NCI-H774 (cell line): ENCODE data around the gene RELCH.

ENCODE experiments used
- DNase-seq: peaks from one replicate; lab custom pipeline; 2025; lab: John Stamatoyannopoulos, UW

RELCH gene

GRCh38 chr18:62187543-62188510 lies 772 bp downstream of the RELCH start:
- no peak for DNase-seq

DNA sequence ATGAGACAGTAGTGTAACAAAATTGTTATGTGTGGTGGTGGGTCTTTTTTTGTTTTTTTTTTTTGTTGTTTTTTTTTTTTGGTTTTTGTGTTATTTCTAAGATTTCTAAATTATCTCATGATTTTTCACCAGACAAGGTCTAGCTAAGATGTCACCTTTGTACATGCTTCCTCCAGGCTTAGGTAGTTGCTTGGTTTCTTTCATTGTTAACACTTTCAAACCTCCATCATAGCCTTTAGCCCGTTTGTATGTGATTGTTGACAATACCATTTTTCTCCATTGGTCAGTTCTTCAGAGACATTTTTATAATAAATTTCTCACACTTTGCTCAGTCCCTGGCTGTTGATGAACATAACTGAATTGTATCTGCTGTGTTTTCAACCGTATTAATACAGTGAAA lies 2.2 kb downstream of the RELCH start:
- no peak for DNase-seq

GRCh38 chr18:62196079-62196478 lies 9.0 kb downstream of the RELCH start:
- DNase-seq: no peak

- DNase-seq: no peak
Measured at GRCh38 chr18:62196980-62197379, 9.9 kb downstream of the RELCH start.

GRCh38 chr18:62198259-62198658 lies 11.2 kb downstream of the RELCH start:
- no peak for DNase-seq

DNA sequence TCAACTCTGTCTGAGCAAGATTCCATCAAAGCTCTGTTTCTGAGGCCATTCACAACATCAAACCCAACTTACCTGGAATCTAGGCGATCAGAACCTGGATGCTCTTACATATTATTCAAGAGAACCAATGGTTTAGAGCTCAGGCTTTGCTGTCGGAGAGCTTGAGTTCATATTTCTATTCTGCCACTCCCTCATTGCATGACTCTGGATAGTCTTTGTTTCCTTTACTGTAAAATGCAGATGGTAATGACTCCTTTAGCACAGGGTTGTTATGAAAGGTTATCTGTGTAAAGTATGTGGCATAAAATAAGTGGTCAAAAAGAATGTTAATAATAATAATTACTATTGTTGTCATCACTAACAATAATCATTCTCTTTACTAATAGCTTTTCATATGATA lies 12.6 kb downstream of the RELCH start:
- DNase-seq: no peak

- DNase-seq: no peak
Measured at GRCh38 chr18:62200121-62200914, 13.3 kb downstream of the RELCH start.

DNA sequence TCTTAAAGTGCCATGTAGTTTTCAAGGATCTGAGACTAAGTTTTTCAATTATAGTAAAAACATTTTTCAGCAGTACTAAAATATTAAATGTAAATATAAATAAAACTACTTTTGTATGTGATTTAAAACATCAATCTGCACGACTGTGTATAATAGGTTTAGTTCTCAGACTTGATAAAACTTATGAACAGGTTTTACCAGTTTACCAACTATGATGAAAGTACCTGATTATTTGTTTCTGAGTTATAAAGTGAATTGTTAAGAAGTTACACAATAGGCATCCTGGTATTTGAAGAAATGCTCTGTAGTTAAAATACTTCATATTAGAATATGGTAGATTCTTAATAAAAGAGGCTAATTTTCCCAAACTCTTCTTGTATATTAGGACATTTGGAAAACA lies 14.8 kb downstream of the RELCH start:
- no peak for DNase-seq

DNA sequence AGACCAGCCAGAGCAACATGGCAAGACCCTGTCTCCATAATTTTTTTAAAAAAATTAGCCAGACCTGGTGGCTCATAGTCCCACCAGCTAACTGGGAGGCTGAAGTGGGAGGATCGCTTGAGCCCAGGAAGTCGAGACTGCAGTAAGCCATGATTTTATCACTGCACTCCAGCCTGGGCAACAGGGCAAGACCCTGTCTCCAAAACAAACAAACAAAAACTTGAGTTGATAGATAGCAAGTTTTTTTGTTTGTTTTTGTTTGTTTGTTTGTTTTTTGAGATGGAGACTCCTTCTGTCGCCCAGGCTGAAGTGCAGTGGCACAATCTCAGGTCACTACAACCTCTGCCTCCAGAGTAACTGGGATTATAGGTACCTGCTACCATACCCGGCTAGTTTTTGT lies 18.8 kb downstream of the RELCH start:
- no peak for DNase-seq

GRCh38 chr18:62206593-62206992 lies 19.5 kb downstream of the RELCH start:
- no peak for DNase-seq

GRCh38 chr18:62209046-62209445 lies 22.0 kb downstream of the RELCH start:
- DNase-seq: no peak

GRCh38 chr18:62210138-62210537 lies 23.1 kb downstream of the RELCH start:
- DNase-seq: no peak

DNA sequence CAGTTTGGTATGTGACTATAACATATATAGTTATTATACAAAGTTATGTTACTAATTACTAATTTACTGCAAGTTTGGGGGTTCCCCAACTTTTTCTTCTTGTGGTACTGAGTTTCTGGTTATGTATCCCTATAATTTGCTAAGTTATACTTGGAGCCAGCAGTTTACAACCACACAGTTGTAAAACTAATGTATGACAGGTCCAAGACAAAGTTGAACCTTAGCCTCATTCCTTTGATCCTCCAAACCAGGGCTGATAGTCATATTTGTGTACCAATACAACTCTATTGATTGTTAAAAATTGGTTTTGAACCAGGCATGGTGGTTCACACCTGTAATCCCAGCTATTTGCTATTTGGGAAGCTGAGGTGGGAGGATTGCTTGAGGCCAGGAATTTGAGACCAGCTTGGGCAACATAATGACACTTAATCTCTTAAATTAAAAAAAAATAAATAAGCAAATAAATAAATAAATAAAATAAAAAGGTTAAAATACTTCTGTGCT lies 24.3 kb downstream of the RELCH start:
- DNase-seq: no peak

DNA sequence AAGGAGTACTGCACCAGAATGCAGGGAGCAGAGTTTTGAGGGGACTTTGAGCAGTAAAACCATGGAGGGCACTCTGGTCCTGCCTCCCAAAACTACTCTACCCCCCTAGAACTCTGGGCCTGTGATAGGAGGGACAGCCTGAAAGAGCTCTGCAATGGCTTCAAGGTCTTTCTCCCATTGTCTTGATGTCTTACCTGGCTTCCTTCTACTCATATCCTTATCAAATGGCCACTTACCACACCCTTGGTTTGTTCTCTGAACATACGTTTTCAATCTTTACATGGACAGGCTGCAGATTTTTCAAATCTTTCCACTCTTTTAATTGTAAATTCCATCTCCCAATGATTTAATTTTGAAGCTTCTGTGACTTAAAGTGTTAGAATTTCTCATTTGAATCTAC lies 27.7 kb downstream of the RELCH start:
- DNase-seq: no peak

DNA sequence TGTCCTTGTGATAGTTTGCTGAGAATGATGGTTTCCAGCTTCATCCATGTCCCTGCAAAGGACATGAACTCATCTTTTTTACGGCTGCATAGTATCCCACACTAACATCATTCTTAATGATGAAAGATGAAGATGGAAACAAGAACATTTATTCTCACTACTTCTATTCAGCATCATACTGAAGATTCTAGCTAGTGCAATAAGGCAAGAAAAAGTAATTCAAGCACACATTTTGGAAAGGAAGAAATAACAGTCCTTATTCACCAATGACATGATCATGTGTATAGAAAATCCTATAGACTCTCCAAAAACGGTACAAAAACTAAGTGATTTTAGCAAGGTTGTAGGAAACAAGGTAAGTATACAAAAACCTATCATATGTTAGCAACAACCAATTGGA lies 37.2 kb downstream of the RELCH start:
- no peak for DNase-seq

- no peak for DNase-seq
Measured at GRCh38 chr18:62226047-62226446, 39.0 kb downstream of the RELCH start.

GRCh38 chr18:62236252-62236651 lies 49.2 kb downstream of the RELCH start:
- DNase-seq: no peak

DNA sequence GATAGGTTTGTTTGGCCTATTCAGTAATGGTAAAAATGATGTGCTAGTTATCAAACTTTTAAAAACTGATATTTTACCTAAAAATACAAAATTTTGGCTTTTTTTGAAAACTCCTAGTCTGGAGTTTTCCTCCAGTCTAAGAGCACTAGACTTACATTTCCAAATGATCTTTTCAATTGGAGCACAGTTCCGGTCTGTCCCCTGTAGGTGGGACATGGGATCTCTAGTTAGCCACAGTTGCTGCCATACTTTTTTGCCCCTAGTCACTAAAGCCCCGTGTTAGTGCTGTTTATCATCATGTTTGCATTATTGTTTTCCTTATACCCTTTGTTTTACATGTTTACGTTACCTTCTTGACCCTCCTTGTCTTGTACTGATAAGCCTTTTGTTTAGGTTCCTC lies 52.4 kb downstream of the RELCH start:
- DNase-seq: no peak

DNA sequence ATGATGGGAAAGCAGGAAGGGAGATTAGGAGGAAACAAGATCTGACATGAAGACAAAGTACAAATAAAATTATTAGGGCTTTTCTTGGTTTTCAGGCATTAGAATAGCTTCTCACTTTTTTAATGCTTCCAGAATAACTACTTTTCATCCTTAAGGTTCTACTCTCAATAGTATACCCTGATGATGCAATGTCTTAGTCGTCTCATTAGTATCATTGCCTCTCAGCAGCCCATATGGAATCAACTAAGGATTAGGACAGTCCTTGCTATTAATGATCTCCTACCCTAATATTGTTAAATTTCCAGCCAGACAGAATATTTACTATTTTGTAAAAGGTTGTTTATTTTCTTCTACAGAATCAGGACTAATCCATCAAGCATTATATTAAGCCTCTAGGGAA lies 55.9 kb downstream of the RELCH start:
- DNase-seq: no peak

GRCh38 chr18:62245177-62245576 lies 58.1 kb downstream of the RELCH start:
- no peak for DNase-seq

DNA sequence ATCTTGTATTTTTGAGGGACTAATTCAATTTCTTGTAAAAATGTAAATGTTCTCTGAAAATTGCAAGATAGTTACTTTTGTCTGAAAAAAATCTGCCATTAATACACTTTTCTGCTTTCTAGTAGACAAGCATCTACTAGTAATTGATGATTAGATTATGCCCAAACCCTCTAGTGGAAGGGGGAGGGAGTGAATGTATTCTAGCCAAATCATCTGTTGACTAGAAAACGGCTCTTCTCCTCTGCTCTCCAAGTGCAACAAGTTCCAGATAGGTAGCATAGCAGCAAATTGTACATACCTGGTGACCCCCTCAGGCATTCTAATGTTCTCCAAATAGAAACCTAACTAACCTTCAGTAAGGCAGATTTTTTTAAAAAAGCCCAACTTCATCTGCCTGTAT lies 58.6 kb downstream of the RELCH start:
- no peak for DNase-seq

- DNase-seq: no peak
Measured at GRCh38 chr18:62248313-62248712, 61.3 kb downstream of the RELCH start.
